ENCODE data around the gene LASP1. TPM values are rescaled to one million over a fixed set of nuclear protein-coding genes. Genes with fewer than 3 reads are reported as not detected.
"Not testable (repeated sequence)": the region's sequence is repeated elsewhere in the genome, so short reads cannot be mapped to it uniquely, and the experiment has no call there.

LASP1 gene
- total RNA-seq, 2 donors from 2014 or later, result 87.2 to 219 TPM

GRCh38 chr17:38926293-38927070 lies 56.6 kb downstream of the LASP1 start:
- Histone ChIP-seq H3K27ac (peak overlapping the region; percentile 47 to 57), H3K27me3 (replicated peaks; ENCODE audit: insufficient read depth) (no peaks in the 10 kb centered on the region), H3K4me1 (ENCODE audit: control insufficient read depth in 1 of 2, low read depth in 2 of 2) (peaks cover 11 to 39% of the 10 kb centered on the region in 2 donors), H3K4me3 (no peak overlapping the region), H3K9me3 (no peaks in the 10 kb centered on the region), H3K36me3 (no peaks in the 10 kb centered on the region)
- no peak for DNase-seq (ENCODE audit: low spot score)
- no peak for ATAC-seq (ENCODE audit: insufficient number of reproducible peaks, low FRiP score, low read depth)
- TF ChIP-seq CTCF (IDR thresholded peaks at IDR 0.05), result no peak

- H3K9me3 ChIP-seq; ATAC-seq (ENCODE audit: insufficient number of reproducible peaks, low FRiP score, low read depth); H3K27ac ChIP-seq; H3K27me3 ChIP-seq (replicated peaks; ENCODE audit: insufficient read depth); DNase-seq (ENCODE audit: low spot score); H3K4me3 ChIP-seq; H3K36me3 ChIP-seq: not testable (repeated sequence)
- peaks cover 9 to 29% of the 10 kb centered on the region in 2 donors for H3K4me1 ChIP-seq (ENCODE audit: control insufficient read depth in 1 of 2, low read depth in 2 of 2)
Measured at GRCh38 chr17:38930782-38931181, 60.9 kb downstream of the LASP1 start.

- not testable (repeated sequence) for H3K4me3 ChIP-seq; ATAC-seq (ENCODE audit: insufficient number of reproducible peaks, low FRiP score, low read depth); H3K36me3 ChIP-seq; H3K9me3 ChIP-seq; DNase-seq (ENCODE audit: low spot score); H3K27me3 ChIP-seq (replicated peaks; ENCODE audit: insufficient read depth)
- Histone ChIP-seq H3K27ac (peak overlapping the region; percentile 57 to 63), H3K4me1 (ENCODE audit: control insufficient read depth in 1 of 2, low read depth in 2 of 2) (peaks cover 3 to 23% of the 10 kb centered on the region in 2 donors)
Measured at GRCh38 chr17:38933962-38934361, 64.1 kb downstream of the LASP1 start.

GRCh38 chr17:38939987-38940386 lies 70.1 kb downstream of the LASP1 start:
- H3K27me3 ChIP-seq (replicated peaks; ENCODE audit: insufficient read depth), result no peaks in the 10 kb centered on the region
- ATAC-seq (ENCODE audit: insufficient number of reproducible peaks, low FRiP score, low read depth) (no peak), DNase-seq (ENCODE audit: low spot score) (no peak)
- no peak overlapping the region for H3K27ac ChIP-seq
- H3K4me3 ChIP-seq, result no peak overlapping the region
- TF ChIP-seq CTCF (IDR thresholded peaks at IDR 0.05), result no peak
- H3K36me3 ChIP-seq, result no peaks in the 10 kb centered on the region
- no peaks in the 10 kb centered on the region for H3K9me3 ChIP-seq
- peaks cover 4 to 17% of the 10 kb centered on the region in 2 donors for H3K4me1 ChIP-seq (ENCODE audit: control insufficient read depth in 1 of 2, low read depth in 2 of 2)

- Histone ChIP-seq H3K4me1 (ENCODE audit: control insufficient read depth in 1 of 2, low read depth in 2 of 2) (peaks cover 4 to 16% of the 10 kb centered on the region in 2 donors), H3K27ac (no peak overlapping the region), H3K27me3 (replicated peaks; ENCODE audit: insufficient read depth) (no peaks in the 10 kb centered on the region), H3K9me3 (no peaks in the 10 kb centered on the region), H3K36me3 (no peaks in the 10 kb centered on the region), H3K4me3 (no peak overlapping the region)
- ATAC-seq (ENCODE audit: insufficient number of reproducible peaks, low FRiP score, low read depth) (no peak), DNase-seq (ENCODE audit: low spot score) (no peak)
- TF ChIP-seq CTCF (IDR thresholded peaks at IDR 0.05), result no peak
Measured at GRCh38 chr17:38940404-38940803, 70.5 kb downstream of the LASP1 start.

GRCh38 chr17:38942696-38943334 lies 73.0 kb downstream of the LASP1 start:
- no peak for TF ChIP-seq CTCF (IDR thresholded peaks at IDR 0.05)
- H3K9me3 ChIP-seq, result no peaks in the 10 kb centered on the region
- peak overlapping the region; percentile 14 for H3K4me3 ChIP-seq
- no peaks in the 10 kb centered on the region for H3K36me3 ChIP-seq
- ATAC-seq (ENCODE audit: insufficient number of reproducible peaks, low FRiP score, low read depth), result no peak
- H3K4me1 ChIP-seq (ENCODE audit: control insufficient read depth in 1 of 2, low read depth in 2 of 2), result peaks cover 4 to 8% of the 10 kb centered on the region in 2 donors
- no peak for DNase-seq (ENCODE audit: low spot score)
- H3K27me3 ChIP-seq (replicated peaks; ENCODE audit: insufficient read depth), result no peaks in the 10 kb centered on the region
- peak overlapping the region; percentile 12 to 22 for H3K27ac ChIP-seq
